Hepatocyte (in vitro differentiated cells): ENCODE data around the gene STX18.

Source experiments
- CTCF ChIP-seq: fragments of 200-600 bp; sonication (generic); IDR thresholded peaks from 2 replicates; pipeline ENCODE4 v1.5.1; 2016; ENCODE audit warnings: antibody characterized with exemption, mild to moderate bottlenecking; ENCODE audit not compliant: poor library complexity
- EZH2 ChIP-seq: fragments of 200-600 bp; sonication (generic); IDR thresholded peaks from 2 replicates; pipeline ENCODE4 v1.6.1; 2016; ENCODE audit warnings: antibody characterized with exemption, mild to moderate bottlenecking, borderline replicate concordance

- TF ChIP-seq CTCF (no peak), EZH2 (no peak)
These were observed 49.5 kb downstream of the STX18 start for GRCh38 chr4:4492161-4492847.
